Ishikawa (cell line): ENCODE data around the gene ATG7.

Experiments
- CEBPB ChIP-seq: IDR thresholded peaks from 2 replicates; pipeline ENCODE4 v1.6.1; 2012
- CREB1 ChIP-seq: IDR thresholded peaks from 2 replicates; pipeline ENCODE4 v1.6.1; 2012; ENCODE audit warnings: low read depth
- EGR1 ChIP-seq: IDR thresholded peaks from 2 replicates; pipeline ENCODE4 v1.6.1; 2012
- EP300 ChIP-seq: IDR thresholded peaks from 2 replicates; pipeline ENCODE4 v1.6.1; 2012; ENCODE audit warnings: borderline replicate concordance
- FOXM1 ChIP-seq: IDR thresholded peaks from 2 replicates; pipeline ENCODE4 v1.6.1; 2012; ENCODE audit warnings: low read depth, borderline replicate concordance
- MAX ChIP-seq: IDR thresholded peaks from 2 replicates; pipeline ENCODE4 v1.6.1; 2012
- NFIC ChIP-seq: IDR thresholded peaks from 2 replicates; pipeline ENCODE4 v1.6.1; 2012
- RAD21 ChIP-seq: IDR thresholded peaks from 2 replicates; pipeline ENCODE4 v1.6.1; 2012; ENCODE audit warnings: low read depth
- REST ChIP-seq: IDR thresholded peaks from 2 replicates; pipeline ENCODE4 v1.6.1; 2012; ENCODE audit warnings: low read depth, mild to moderate bottlenecking
- TAF1 ChIP-seq: IDR thresholded peaks from 2 replicates; pipeline ENCODE4 v1.6.1; 2012; ENCODE audit warnings: low read depth, mild to moderate bottlenecking
- TCF12 ChIP-seq: IDR thresholded peaks from 2 replicates; pipeline ENCODE4 v1.6.1; 2012; ENCODE audit warnings: low read depth
- TEAD4 ChIP-seq: IDR thresholded peaks from 2 replicates; pipeline ENCODE4 v1.6.1; 2012
- USF1 ChIP-seq: IDR thresholded peaks from 2 replicates; pipeline ENCODE4 v1.6.1; 2012
- YY1 ChIP-seq: IDR thresholded peaks from 2 replicates; pipeline ENCODE4 v1.6.1; 2012; ENCODE audit warnings: low read depth
- ZBTB7A ChIP-seq: IDR thresholded peaks from 2 replicates; pipeline ENCODE4 v1.6.1; 2012; ENCODE audit warnings: low read depth

ATG7 gene

GRCh38 chr3:11576453-11576852 is 304.3 kb downstream of the ATG7 start:
- TF ChIP-seq REST: no peak
- TF ChIP-seq EP300: no peak
- no peak for TF ChIP-seq USF1
- TF ChIP-seq RAD21: no peak
- TF ChIP-seq CEBPB: no peak
- TF ChIP-seq CREB1: no peak
- no peak for TF ChIP-seq ZBTB7A
- no peak for TF ChIP-seq YY1
- TF ChIP-seq TCF12: no peak
- no peak for TF ChIP-seq NFIC
- no peak for TF ChIP-seq EGR1
- TF ChIP-seq MAX: no peak
- no peak for TF ChIP-seq FOXM1
- no peak for TF ChIP-seq TAF1
- TF ChIP-seq TEAD4: no peak

- TF ChIP-seq NFIC (no peak), ZBTB7A (no peak), CREB1 (no peak), TAF1 (no peak)
These were observed 306.0 kb downstream of the ATG7 start for GRCh38 chr3:11578169-11578568.

- no peak for TF ChIP-seq RAD21
These were observed 308.4 kb downstream of the ATG7 start for GRCh38 chr3:11580645-11581044.

- TF ChIP-seq RAD21: no peak
- 0 out of 2 replicates have a peak, but pooled peaks have one; percentile 12 for TF ChIP-seq TEAD4
- peak; percentile 18; the same call in 1 of the 2 replicates for TF ChIP-seq FOXM1
- TF ChIP-seq ZBTB7A: no peak
- TF ChIP-seq TCF12: peak; percentile 11; the same call in 1 of the 2 replicates
- TF ChIP-seq EGR1: no peak
- TF ChIP-seq EP300: no peak
- no peak for TF ChIP-seq CREB1
- peak; percentile 31 for TF ChIP-seq MAX
- no peak for TF ChIP-seq CEBPB
- TF ChIP-seq REST: no peak
- TF ChIP-seq YY1: peak; percentile 84
- peak; percentile 95 for TF ChIP-seq USF1
- TF ChIP-seq NFIC: no peak
- 0 out of 2 replicates have a peak, but pooled peaks have one; percentile 2 for TF ChIP-seq TAF1
These were observed 309.3 kb downstream of the ATG7 start for GRCh38 chr3:11581237-11582190.

GRCh38 chr3:11582191-11582968 is 310.2 kb downstream of the ATG7 start:
- peak; percentile 1; the same call in 1 of the 2 replicates for TF ChIP-seq RAD21
- no peak; the same call in 1 of the 2 replicates for TF ChIP-seq TCF12
- TF ChIP-seq ZBTB7A: 0 out of 2 replicates have a peak, but pooled peaks have one; percentile 73
- no peak for TF ChIP-seq EP300
- no peak for TF ChIP-seq YY1
- peak; percentile 39; the same call in 1 of the 2 replicates for TF ChIP-seq TAF1
- peak; percentile 91 for TF ChIP-seq NFIC
- TF ChIP-seq CEBPB: no peak
- no peak for TF ChIP-seq TEAD4
- no peak for TF ChIP-seq FOXM1
- no peak for TF ChIP-seq REST
- no peak for TF ChIP-seq MAX
